HG03025 (cell line): ENCODE results near the gene LRRC66.

Experiments
- ATAC-seq: cut with Tn5 transposase; IDR thresholded peaks from one replicate; pipeline ENCODE4 v1.9.1; 2021; ENCODE audit warnings: mild to moderate bottlenecking, moderate library complexity; ENCODE audit not compliant: unreplicated experiment, low FRiP score

LRRC66 gene

GRCh38 chr4:52019936-52020657 lies at the start of gene LRRC66:
TSS of gene LRRC66 (minus strand) at chr4:52020363. CDS start at chr4:52017613, 2,750 bp downstream.
- ATAC-seq, result no peak

- ATAC-seq, result no peak
Measured at GRCh38 chr4:52069571-52069970, 49.4 kb upstream of the LRRC66 start.

GRCh38 chr4:52059372-52059771 lies 39.2 kb upstream of the LRRC66 start:
- ATAC-seq, result no peak

- no peak for ATAC-seq
Measured at GRCh38 chr4:52058275-52058674, 38.1 kb upstream of the LRRC66 start.

GRCh38 chr4:52057196-52057595 lies 37.0 kb upstream of the LRRC66 start:
- ATAC-seq, result no peak

GRCh38 chr4:52054254-52054653 lies 34.1 kb upstream of the LRRC66 start:
- ATAC-seq, result no peak

GRCh38 chr4:52052475-52052780 lies 32.3 kb upstream of the LRRC66 start:
- ATAC-seq, result peak; percentile 51

- peak; percentile 62 for ATAC-seq
Measured at GRCh38 chr4:52051615-52052474, 31.7 kb upstream of the LRRC66 start.

GRCh38 chr4:52051213-52051614 lies 31.1 kb upstream of the LRRC66 start, which contains the start of gene SPATA18:
TSS of gene SPATA18 (plus strand) at chr4:52051304. CDS start at chr4:52051705, 401 bp downstream.
- ATAC-seq, result peak; percentile 29

- no peak for ATAC-seq
Measured at GRCh38 chr4:52049266-52049665, 29.1 kb upstream of the LRRC66 start.

- no peak for ATAC-seq
Measured at GRCh38 chr4:52045028-52045427, 24.9 kb upstream of the LRRC66 start.

- ATAC-seq, result peak; percentile 87
Measured at GRCh38 chr4:52038103-52038912, 18.1 kb upstream of the LRRC66 start, which contains the start of gene SGCB. TSS of gene SGCB (minus strand) at chr4:52038299. CDS start at chr4:52038259, 40 bp downstream.

GRCh38 chr4:52037689-52038102 lies 17.5 kb upstream of the LRRC66 start:
- peak; percentile 59 for ATAC-seq

- no peak for ATAC-seq
Measured at GRCh38 chr4:52036886-52037530, 16.8 kb upstream of the LRRC66 start.

GRCh38 chr4:52035190-52035589 lies 15.0 kb upstream of the LRRC66 start:
- no peak for ATAC-seq

- ATAC-seq, result no peak
Measured at GRCh38 chr4:52032005-52032404, 11.8 kb upstream of the LRRC66 start.

- ATAC-seq, result no peak
Measured at GRCh38 chr4:52028970-52029369, 8.8 kb upstream of the LRRC66 start.

GRCh38 chr4:52017814-52018213 lies 2.3 kb downstream of the LRRC66 start:
- ATAC-seq, result no peak

- no peak for ATAC-seq
Measured at GRCh38 chr4:52016981-52017380, 3.2 kb downstream of the LRRC66 start.

- ATAC-seq, result no peak
Measured at GRCh38 chr4:52015366-52015765, 4.8 kb downstream of the LRRC66 start.
